Brain microvascular endothelial cell (primary cell): ENCODE measurements around the gene HMSD.

Experiments used
- DNase-seq: peaks from one replicate; pipeline ENCODE4 v3.0.0-alpha.2; 2020
- H3K27ac ChIP-seq: fragments of 250-450 bp; sonication (Bioruptor Pico); 2 replicates; pipeline ENCODE4 v1.5.1; 2020; ENCODE audit warnings: mild to moderate bottlenecking, moderate library complexity
- H3K27me3 ChIP-seq: fragments of 250-450 bp; sonication (Bioruptor Pico); replicated peaks from 2 replicates; pipeline ENCODE4 v1.5.1; 2020; ENCODE audit warnings: mild to moderate bottlenecking
- H3K36me3 ChIP-seq: fragments of 250-450 bp; sonication (Bioruptor Pico); replicated peaks from 2 replicates; pipeline ENCODE4 v1.5.1; 2020; ENCODE audit warnings: mild to moderate bottlenecking
- H3K4me3 ChIP-seq: 2 replicates; pipeline ENCODE4 v1.5.1; 2011; ENCODE audit warnings: low read depth, mild to moderate bottlenecking, control low read depth, low read length, moderate library complexity
- CTCF ChIP-seq: IDR thresholded peaks from 2 replicates; pipeline ENCODE4 v1.5.1; 2011; ENCODE audit warnings: low read depth, mild to moderate bottlenecking, moderate library complexity, low read length, control low read depth, inconsistent platforms; ENCODE audit errors: missing control alignments
- in situ Hi-C: cut with HindIII; loops from 2 replicates; pipeline ENCODE4 v1.10.0; 2017; ENCODE audit warnings: low sequenced_read_pairs, low pct_ligation_motif_present

Gene HMSD

GRCh38 chr18:63997041-63997440, 47.9 kb downstream of the HMSD start:
- in situ Hi-C loops: no loop called here
- Histone ChIP-seq H3K27ac (no peak overlapping the region), H3K4me3 (no peak overlapping the region), H3K36me3 (no peaks in the 10 kb centered on the region), H3K27me3 (no peaks in the 10 kb centered on the region)
- no peak for TF ChIP-seq CTCF
- no peak for DNase-seq

- Histone ChIP-seq H3K4me3 (no peak overlapping the region), H3K36me3 (no peaks in the 10 kb centered on the region), H3K27me3 (no peaks in the 10 kb centered on the region), H3K27ac (no peak overlapping the region)
- no peak for TF ChIP-seq CTCF
- in situ Hi-C loops: no loop called here
- peak; percentile 43 for DNase-seq
Measured at GRCh38 chr18:63997606-63998005, 48.5 kb downstream of the HMSD start.

GRCh38 chr18:63999871-64000270, 50.8 kb downstream of the HMSD start:
- TF ChIP-seq CTCF: no peak
- no peak for DNase-seq
- in situ Hi-C loops: no loop called here

GRCh38 chr18:64002581-64002980, 53.5 kb downstream of the HMSD start:
- H3K36me3 ChIP-seq: no peaks in the 10 kb centered on the region
- H3K27me3 ChIP-seq: no peaks in the 10 kb centered on the region
- DNase-seq: no peak
- in situ Hi-C loops: no loop called here
- no peak overlapping the region for H3K4me3 ChIP-seq
- no peak for TF ChIP-seq CTCF
- no peak overlapping the region for H3K27ac ChIP-seq

More at GRCh38 chr18:63999871-64000270, 50.8 kb downstream of the HMSD start:
- no peak overlapping the region for H3K4me3 ChIP-seq
- no peak overlapping the region for H3K27ac ChIP-seq
- H3K27me3 ChIP-seq: no peaks in the 10 kb centered on the region
- no peaks in the 10 kb centered on the region for H3K36me3 ChIP-seq

GRCh38 chr18:64009305-64009704, 60.2 kb downstream of the HMSD start:
- no peak for TF ChIP-seq CTCF
- no peaks in the 10 kb centered on the region for H3K36me3 ChIP-seq
- H3K27ac ChIP-seq: no peak overlapping the region
- no peaks in the 10 kb centered on the region for H3K27me3 ChIP-seq
- no peak overlapping the region for H3K4me3 ChIP-seq
- in situ Hi-C loops: no loop called here
- DNase-seq: no peak
